Upper lobe of left lung (tissue), 4 donors: ENCODE measurements around the gene RPLP2.

Experiments
- EP300 ChIP-seq, 4 donors: sonication (generic); formaldehyde crosslinking; IDR thresholded peaks; one replicate each; pipeline ENCODE4 v1.5.1; 2017; ENCODE audit warnings: antibody characterized with exemption in 4 of 4, control low read depth in 2 of 4
- POLR2A ChIP-seq, 4 donors: fragments of 450-650 bp; IDR thresholded peaks; one replicate each; pipeline ENCODE4 v1.5.1; 2016 to 2017; ENCODE audit warnings: antibody characterized with exemption in 4 of 4, mild to moderate bottlenecking in 2 of 4
- POLR2AphosphoS5 ChIP-seq, 2 donors: sonication (generic); formaldehyde crosslinking; IDR thresholded peaks; one replicate each; pipeline ENCODE4 v1.5.1; 2017; ENCODE audit warnings: antibody characterized with exemption in 2 of 2
- TF ChIP-seq, protein P1 (sequence below), 6 experiments: fragments of 450-650 bp in 4 of 6; fragments of 200-600 bp in 2 of 6; sonication (generic) in 2 of 6; IDR thresholded peaks; one replicate each; pipeline ENCODE4 v1.5.1; 2016 to 2019; ENCODE audit warnings: antibody characterized with exemption in 6 of 6

DNA sequence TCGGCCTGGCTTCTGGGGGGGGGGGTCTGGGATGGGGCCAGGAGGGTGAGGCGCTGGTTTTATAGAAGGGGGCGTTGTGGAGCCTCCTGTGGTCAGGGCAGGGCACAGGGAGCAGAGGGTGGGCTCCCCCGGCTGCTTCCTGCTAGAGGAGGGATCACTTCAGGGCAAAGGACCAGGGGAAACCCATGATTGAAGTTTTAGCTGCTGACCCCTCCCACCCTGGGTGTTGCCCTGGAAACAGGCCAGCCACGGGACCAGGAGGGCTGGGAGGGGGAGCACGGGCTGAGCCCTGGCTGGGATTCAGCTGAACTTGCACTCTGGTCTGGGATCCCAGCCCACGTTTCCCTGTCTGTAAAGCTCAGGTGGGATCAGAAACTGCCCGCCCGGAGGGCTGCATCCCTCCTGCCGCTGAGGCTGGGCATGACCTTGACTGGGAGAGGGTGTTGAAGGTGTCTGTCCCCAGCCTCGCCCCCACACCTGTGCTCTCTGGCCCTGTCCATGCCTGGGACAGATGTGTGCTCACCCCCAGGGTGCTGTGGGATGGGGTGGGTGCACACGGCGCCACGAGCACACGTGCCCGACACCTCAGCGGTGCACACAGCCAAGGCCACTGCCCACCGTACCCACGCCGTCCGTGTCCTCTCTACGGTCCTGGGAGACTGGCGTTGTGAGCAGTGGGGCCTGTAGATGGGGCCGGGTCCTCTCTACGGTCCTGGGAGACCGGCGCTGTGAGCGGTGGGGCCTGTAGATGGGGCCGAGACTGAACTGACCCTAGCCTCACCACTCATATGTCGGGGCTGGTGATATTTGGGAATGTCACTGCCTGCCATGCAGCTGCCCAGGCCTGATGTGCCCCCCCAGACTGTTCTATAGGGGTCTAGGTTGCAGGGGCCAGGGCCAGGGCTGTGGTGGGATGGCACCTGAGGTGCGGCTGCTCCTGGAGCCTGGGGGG, 35.2 kb downstream of the RPLP2 start:
- TF ChIP-seq POLR2AphosphoS5 (IDR thresholded peaks at IDR 0.05) (peak in 1 of 2 donors; percentile 84), POLR2A (IDR thresholded peaks at IDR 0.05) (peak in 1 of 4 donors; percentile 6), EP300 (IDR thresholded peaks at IDR 0.05) (peak in 2 of 4 donors; percentile 6 to 60)
- TF ChIP-seq, protein P1, sequence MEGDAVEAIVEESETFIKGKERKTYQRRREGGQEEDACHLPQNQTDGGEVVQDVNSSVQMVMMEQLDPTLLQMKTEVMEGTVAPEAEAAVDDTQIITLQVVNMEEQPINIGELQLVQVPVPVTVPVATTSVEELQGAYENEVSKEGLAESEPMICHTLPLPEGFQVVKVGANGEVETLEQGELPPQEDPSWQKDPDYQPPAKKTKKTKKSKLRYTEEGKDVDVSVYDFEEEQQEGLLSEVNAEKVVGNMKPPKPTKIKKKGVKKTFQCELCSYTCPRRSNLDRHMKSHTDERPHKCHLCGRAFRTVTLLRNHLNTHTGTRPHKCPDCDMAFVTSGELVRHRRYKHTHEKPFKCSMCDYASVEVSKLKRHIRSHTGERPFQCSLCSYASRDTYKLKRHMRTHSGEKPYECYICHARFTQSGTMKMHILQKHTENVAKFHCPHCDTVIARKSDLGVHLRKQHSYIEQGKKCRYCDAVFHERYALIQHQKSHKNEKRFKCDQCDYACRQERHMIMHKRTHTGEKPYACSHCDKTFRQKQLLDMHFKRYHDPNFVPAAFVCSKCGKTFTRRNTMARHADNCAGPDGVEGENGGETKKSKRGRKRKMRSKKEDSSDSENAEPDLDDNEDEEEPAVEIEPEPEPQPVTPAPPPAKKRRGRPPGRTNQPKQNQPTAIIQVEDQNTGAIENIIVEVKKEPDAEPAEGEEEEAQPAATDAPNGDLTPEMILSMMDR (IDR thresholded peaks at IDR 0.05): no peak
